HepG2 (cell line): ENCODE data around the gene ZFP36. TPM values are rescaled to one million over a fixed set of nuclear protein-coding genes. Genes with fewer than 3 reads are reported as not detected.
A peak's percentile ranks its signal among the peaks of the same experiment; 100 is the strongest.

Experiments used
- RXRB ChIP-seq: IDR thresholded peaks from 2 replicates; pipeline ENCODE4 v1.6.1; 2016; ENCODE audit warnings: borderline replicate concordance, missing genetic modification reagents, missing compliant biosample characterization
- SP2 ChIP-seq: sonication (generic); formaldehyde crosslinking; IDR thresholded peaks from 2 replicates; pipeline ENCODE4 v1.5.1; 2020; ENCODE audit warnings: mild to moderate bottlenecking, missing genetic modification reagents
- SP5 ChIP-seq: IDR thresholded peaks from 2 replicates; pipeline ENCODE4 v1.6.1; 2016; ENCODE audit warnings: low read depth, borderline replicate concordance
- TBX2 ChIP-seq: sonication (generic); formaldehyde crosslinking; IDR thresholded peaks from 2 replicates; pipeline ENCODE4 v1.5.0; 2020; ENCODE audit warnings: missing genetic modification reagents, mild to moderate bottlenecking, borderline replicate concordance
- ZBTB14 ChIP-seq: sonication (generic); formaldehyde crosslinking; IDR thresholded peaks from 2 replicates; pipeline ENCODE4 v1.4.0; 2020; ENCODE audit warnings: missing genetic modification reagents
- ZBTB2 ChIP-seq: sonication (generic); formaldehyde crosslinking; IDR thresholded peaks from 2 replicates; pipeline ENCODE4 v1.8.0; 2022; ENCODE audit warnings: low read depth, missing genetic modification reagents
- ZNF407 ChIP-seq: sonication (generic); formaldehyde crosslinking; IDR thresholded peaks from one replicate; pipeline ENCODE4 v1.5.1; 2020; ENCODE audit warnings: mild to moderate bottlenecking, missing genetic modification reagents; ENCODE audit errors: not compliant biosample characterization
- ZNF644 ChIP-seq: IDR thresholded peaks from 2 replicates; pipeline ENCODE4 v1.6.1; 2016; ENCODE audit warnings: low read depth
- ZNF800 ChIP-seq: sonication (generic); formaldehyde crosslinking; IDR thresholded peaks from 2 replicates; pipeline ENCODE4 v1.4.0; 2020; ENCODE audit warnings: missing genetic modification reagents
- polyA plus RNA-seq, 8 experiments: library from polyadenylated mRNA; depleted of rRNA in 3 of 8; stranded (reverse) in 7 of 8; unstranded in 1 of 8; fragments of >200 nt; fragmentation: Illumina TruSeq in 4 of 8; extraction: Trizol in 4 of 8; gene quantifications; 2 replicates each; pipeline versions ENCODE4 v1.2.1 to v1.2.3, GENCODE V29; 2011 to 2016; ENCODE audit warnings: low read depth in 4 of 8, missing spikeins in 1 of 8, mixed read lengths in 1 of 8; ENCODE audit not compliant: insufficient read depth in 1 of 8
- total RNA-seq, 5 experiments: library from RNA; depleted of rRNA; stranded (reverse); fragments of >200 nt; fragmentation: Illumina TruSeq; extraction: Trizol; gene quantifications; 2 replicates each; pipeline ENCODE4 v1.2.3, GENCODE V29; 2016; ENCODE audit warnings: low read depth in 1 of 5

ZFP36 gene
- total and polyA plus RNA-seq, 2 of the 13 experiments (the other 11 are each of a cell fraction or from before 2014, with no cell fraction given), result 1.4 to 1.7 TPM

- peak; percentile 67 for TF ChIP-seq ZNF407 (CRISPR knock-in tag)
- no peak for TF ChIP-seq ZNF644 (CRISPR knock-in tag)
- TF ChIP-seq SP2 (CRISPR knock-in tag), result peak; percentile 30; the same call in 1 of the 2 replicates
- TF ChIP-seq ZBTB2 (CRISPR knock-in tag), result peak; percentile 30; the same call in 1 of the 2 replicates
- TF ChIP-seq TBX2 (CRISPR knock-in tag), result peak; percentile 76
- peak; percentile 70; the same call in 1 of the 2 replicates for TF ChIP-seq ZBTB14 (CRISPR knock-in tag)
- TF ChIP-seq ZNF800, result no peak
- TF ChIP-seq RXRB, result peak; percentile 50; the same call in 1 of the 2 replicates
- peak; percentile 19 for TF ChIP-seq SP5 (CRISPR knock-in tag)
These were observed 2.8 kb downstream of the ZFP36 start (continued) for GRCh38 chr19:39409208-39410016.
